Stimulated activated CD8-positive, alpha-beta memory T cell treated with anti-CD3 and anti-CD28 coated beads, Interleukin-7, amount 100 ng/mL, for 48 hours (primary cell): ENCODE results near the gene ZNF100.
"Not testable (repeated sequence)": the region's sequence is repeated elsewhere in the genome, so short reads cannot be mapped to it uniquely, and the experiment has no call there.

Experiments
- DNase-seq, 2 donors: peaks; one replicate each; pipeline ENCODE4 v3.0.0-alpha.2; 2020; ENCODE audit warnings: low read depth in 1 of 2; ENCODE audit errors: extremely low read depth in 1 of 2

ZNF100 gene

DNA sequence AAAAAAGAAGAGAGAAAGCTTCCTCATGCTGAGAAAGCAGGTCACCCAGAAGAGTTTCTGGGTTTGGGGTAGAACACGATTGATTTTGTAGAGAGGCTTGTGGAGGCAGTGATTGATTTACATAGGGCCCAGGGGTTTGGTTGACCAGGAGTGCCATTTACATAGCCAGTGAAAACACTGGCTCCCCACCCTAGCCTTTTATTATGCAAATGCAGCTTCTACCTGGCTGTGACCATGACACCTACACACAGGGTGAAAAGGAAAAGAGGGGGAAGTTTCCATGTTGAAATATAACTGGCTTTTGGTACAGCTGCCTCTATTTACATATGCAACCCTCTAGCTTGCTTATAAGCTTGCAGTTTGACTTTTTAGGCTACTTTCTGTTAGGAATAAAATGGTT is 62.0 kb downstream of the ZNF100 start:
- DNase-seq, result no peak

DNA sequence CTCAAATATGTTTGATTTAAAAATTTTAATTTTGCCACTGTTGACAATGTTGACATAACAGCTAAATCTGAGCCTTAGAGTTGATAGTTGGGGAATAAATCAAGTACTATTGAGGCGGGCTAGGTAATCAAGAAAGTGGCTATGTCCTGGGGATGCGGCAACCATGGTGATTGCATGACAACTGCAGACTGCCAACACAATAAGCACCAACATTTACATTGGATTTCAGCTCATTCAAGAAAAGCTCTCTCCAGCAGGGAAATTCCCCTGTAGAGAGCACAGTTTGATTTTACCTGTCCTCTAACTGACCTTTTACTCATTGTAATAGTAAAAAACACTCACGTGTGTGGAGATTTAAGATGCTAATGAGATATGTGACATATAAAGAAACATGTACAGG is 63.1 kb downstream of the ZNF100 start:
- DNase-seq, result no peak

DNA sequence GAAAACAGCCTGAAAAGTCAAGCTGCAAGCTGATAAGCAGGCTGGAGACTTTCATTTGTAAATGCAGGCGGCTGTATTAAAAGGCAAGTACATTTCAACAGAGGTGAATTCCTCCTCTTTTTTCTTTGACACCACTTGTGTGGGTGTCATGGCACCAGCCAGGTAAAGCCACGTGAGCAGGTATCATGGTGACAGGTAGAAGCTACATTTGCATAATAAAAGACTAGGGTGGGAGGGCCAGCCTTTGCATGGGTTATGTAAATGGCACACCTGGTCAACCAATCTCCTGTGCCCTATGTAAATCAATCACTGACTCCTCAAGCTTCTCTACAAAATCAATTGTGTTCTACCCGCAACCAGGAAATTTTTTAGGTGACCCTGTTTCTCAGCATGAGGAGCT is 68.2 kb downstream of the ZNF100 start:
- DNase-seq, result no peak

DNA sequence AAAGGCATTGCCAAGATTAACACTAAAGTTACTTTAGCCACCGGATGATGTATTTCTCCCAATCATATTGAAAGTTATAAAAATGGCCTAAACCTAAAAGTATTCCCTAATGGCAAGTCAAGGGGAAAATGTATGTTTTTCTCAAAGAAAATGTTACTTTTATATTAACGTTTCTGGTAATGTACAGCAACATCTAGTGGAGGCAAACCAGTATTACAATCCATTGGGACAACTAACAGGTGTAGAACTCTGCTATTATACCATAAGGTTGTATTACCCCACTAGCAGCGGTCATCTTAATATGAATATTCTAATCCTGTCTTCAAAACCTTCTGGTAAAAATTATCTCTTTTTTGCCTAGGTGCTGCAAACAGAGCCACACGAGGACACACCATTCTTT is 69.2 kb downstream of the ZNF100 start:
- DNase-seq, result no peak

DNA sequence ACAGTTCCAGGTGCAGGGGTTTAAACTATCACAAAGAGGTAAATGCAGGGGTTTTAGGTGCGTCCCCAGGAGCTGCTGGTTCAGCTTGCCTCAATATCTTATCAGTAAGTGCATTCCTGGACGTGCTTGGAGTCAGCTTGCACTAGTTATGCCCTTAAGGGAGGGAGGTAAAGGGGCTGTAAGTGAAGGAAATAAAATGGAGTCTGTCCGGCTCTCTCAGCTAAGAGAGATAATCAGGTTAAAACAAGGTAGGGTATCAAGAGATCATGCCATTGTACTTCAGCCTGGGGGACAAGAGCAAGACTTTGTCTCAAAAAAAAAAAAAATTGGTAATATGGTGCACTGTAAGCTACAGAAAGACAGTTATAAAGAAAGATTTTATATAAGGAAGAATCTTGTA is 69.7 kb downstream of the ZNF100 start:
- no peak for DNase-seq

DNA sequence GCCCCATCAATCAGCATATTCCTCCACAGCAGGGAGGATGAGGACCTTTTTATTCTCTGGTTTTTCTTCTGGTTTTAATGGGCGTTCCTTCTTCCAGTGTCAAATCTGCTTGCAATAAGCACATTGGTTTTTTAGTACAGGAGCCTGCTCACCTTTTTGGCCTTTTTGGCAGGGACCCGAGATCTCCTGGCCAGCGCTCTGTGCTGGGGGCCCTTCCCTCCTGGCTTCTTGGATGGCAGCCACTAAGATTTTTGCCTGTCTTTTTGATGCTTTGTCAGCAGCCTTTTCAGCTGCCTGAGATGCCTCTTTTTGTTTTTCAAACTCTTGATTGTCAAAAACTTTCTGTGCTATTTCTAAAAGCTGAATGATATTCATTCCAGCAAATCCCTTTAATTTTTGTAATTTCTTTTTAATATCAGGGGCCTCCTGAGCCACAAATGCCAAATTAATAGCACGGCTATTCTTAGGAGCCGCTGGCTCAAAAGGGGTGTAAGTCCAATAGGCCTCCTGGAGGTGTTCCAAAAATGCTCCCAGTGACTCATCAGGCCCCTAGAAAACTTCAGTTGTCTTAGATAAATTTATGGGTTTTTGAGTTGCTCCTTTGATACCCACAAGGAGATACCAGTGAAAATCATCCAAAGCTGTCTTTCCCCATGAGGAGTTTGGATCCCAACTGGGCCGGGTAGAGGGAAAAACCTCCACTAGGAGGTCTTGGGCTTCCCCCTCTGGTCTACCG is 73.0 kb downstream of the ZNF100 start:
- no peak for DNase-seq

DNA sequence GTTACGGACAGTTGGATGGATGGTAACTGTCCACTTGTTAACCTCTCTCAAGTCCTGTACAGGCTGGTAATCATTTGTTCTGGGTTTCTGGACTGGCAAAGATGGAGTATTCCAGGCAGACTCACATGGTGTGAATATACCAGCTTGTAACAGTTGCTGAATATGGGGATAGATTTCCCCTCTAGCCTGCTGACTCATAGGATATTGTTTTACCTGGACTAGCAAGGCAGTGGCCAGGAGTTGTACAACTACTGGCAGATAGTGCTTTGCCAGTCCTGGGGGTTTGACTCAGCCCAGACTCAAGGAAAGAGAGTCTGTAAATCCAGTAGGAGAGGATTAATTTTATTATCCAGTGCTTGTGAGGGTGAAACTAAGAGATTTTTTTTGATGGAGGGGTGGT is 74.0 kb downstream of the ZNF100 start:
- DNase-seq, result no peak

DNA sequence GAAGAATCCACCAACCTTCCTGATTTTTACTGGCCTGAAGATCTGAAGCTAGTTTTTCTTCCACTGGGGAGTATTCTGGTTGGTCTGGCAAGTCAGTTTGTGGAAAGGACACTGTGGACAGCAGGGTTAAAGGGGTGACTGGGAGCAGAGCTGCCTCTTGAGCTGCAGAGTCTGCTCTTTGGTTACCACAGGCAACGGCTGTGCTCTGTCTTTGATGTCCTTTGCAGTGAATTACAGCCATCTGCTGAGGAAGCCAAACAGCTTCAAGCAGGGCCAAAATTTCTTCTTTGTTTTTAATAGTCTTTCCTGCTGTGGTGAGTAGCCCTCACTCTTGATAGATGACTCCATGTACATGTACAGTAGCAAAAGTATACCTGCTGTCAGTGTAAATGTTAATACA is 75.7 kb downstream of the ZNF100 start:
- no peak for DNase-seq

DNA sequence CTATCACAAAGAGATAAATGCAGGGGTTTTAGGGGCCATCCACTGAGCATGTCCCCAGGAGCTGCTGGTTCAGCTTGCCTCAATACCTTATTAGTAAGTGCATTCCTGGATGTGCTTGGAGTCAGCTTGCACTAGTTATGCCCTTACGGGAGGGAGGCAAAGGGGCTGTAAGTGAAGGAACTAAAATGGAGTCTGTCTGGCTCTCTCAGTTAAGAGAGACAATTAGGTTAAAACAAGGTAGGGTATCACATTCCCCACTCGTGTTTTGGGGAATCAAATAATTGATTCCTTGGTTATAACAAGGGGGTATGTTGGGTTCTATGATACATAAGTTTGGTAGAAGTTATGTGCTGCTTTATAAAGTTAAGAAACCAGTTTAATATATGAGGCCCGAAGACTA is 78.9 kb downstream of the ZNF100 start:
- no peak for DNase-seq

DNA sequence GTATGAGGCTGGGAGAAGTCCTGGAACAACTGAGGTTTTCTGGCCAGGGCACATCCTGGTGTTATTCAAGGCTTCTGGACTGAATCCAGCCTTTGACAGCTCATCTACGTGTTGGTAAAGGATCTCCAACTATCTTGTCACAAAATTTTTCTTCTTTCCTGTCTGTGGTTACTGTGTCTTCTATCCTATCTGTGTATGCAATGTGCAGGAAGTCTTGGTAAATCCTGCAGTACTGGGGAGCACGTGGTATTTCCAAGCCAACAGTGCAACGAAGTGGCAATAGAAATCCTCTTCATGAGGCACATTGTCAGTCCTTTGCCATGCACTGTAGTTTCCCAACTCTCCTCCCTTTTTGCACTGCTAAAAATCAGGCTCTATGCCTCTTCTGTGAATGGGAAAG is 86.7 kb downstream of the ZNF100 start:
- no peak for DNase-seq

DNA sequence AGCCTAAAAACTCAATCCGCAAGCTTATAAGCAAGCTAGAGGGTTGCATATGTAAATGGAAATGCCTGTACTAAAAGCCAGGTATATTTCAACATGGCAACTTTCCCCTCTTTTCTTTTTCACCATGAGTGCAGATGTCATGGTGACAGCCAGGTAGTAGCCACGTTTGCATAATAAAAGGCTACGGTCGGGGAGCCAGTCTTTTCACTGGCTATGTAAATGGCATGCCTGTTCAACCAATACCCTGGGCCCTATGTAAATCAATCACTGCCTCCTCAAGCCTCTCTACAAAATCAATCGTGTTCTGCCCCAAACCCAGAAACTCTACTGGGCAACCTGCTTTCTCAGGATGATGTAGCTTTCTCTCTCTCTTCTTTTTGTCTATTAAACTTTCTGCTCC is 87.4 kb downstream of the ZNF100 start:
- DNase-seq, result no peak

DNA sequence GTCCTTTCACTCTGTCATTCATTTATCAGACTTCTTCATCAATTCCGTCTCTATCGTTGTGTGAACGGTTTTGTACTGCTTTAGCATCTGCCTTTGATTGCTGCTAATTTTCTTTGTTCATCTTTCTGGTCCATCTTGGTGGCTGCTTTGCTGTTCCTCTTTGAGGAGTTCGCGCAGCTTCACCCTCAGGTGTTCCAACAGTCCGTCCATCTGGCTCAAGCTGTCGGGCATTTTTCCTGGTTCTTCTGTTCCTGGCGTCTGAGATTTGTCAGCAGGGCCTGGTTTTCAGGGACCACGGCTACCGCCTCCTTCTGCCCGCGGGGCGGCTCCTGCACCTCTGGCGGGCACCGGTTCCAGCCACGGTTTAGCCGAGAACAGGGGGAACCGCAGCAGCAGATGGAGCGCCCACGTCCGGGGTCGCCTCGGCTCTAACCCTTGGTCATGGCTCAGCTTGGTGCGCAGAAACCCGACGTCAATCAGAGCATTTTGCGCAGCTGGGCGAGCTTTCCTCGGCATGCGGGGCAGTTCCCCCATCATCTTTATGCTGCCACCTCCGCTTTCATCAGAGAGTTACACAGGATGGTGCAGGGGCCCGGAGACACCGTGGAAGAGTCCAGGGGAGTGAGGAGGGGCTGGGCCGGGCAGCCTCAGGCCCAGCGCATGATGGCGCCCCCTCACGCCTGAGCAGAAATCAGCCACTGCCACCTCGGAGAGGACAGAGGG is 89.5 kb downstream of the ZNF100 start:
- no peak for DNase-seq

DNA sequence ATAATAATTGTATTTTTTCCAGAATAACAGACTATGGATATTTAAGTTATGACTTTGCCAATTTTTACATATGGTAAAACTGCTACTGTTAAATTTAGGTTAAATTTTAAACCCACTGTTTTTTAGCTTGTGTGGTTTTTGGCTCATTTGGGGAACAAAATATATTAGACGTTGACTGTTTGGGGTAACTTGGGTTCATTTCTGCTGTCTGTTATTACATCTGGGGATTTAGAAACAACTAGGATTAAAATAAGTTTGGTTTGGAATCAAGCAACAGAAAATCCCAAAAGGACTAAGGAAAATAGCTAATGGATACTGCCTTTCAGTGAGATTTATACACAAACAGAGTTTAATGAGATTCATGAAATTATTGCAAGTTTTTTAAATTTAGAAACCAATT is 92.9 kb downstream of the ZNF100 start:
- DNase-seq, result no peak

DNA sequence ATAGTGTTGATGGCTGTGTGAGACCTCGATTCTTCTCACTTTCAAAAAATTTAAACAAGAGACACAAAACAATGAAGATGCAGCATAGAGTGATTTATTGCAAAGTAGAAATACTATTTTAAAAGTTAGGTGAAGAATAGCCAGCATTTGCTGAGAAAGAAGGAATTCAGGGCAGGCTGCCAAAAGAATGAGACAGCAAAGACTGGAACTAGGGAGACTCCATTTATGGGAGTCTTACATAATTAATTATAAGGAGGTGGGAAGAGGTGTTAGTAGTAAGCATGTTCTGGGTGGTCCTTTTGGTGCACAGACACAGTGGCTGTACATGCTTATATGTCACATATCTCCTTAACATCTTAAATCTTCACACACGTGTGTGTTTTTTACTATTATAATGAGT is 93.9 kb downstream of the ZNF100 start:
- not testable (repeated sequence) for DNase-seq
